ENCODE measurements around the gene ADCY7. TPM values are rescaled to one million over a fixed set of nuclear protein-coding genes. Genes with fewer than 3 reads are reported as not detected.
"Not testable (repeated sequence)": the region's sequence is repeated elsewhere in the genome, so short reads cannot be mapped to it uniquely, and the experiment has no call there.

Gene ADCY7
- total RNA-seq, 1 experiment from 2014 or later: 34.2 TPM

DNA sequence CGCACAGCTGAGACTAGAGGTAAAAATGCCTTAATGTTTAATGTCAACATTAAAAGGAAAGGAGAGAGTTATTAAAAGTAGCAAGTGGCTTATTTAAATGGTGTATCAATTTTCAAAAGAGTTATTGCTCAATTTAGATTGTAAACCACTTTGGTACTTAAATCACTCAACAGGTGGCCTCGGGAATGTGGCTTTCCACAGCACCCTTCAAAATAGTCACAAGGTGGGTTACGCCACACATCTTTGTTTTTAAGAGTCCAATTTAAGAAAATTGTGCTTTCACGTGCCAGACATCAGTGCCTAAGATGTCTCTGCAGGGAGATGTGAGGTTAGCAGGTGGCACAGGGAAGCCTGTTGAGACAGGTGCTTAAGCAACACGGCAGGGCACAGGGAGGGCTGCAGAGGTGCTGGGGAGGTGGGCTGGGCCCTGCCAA, 27.5 kb upstream of the ADCY7 start (continued):
- TF ChIP-seq, protein P1, sequence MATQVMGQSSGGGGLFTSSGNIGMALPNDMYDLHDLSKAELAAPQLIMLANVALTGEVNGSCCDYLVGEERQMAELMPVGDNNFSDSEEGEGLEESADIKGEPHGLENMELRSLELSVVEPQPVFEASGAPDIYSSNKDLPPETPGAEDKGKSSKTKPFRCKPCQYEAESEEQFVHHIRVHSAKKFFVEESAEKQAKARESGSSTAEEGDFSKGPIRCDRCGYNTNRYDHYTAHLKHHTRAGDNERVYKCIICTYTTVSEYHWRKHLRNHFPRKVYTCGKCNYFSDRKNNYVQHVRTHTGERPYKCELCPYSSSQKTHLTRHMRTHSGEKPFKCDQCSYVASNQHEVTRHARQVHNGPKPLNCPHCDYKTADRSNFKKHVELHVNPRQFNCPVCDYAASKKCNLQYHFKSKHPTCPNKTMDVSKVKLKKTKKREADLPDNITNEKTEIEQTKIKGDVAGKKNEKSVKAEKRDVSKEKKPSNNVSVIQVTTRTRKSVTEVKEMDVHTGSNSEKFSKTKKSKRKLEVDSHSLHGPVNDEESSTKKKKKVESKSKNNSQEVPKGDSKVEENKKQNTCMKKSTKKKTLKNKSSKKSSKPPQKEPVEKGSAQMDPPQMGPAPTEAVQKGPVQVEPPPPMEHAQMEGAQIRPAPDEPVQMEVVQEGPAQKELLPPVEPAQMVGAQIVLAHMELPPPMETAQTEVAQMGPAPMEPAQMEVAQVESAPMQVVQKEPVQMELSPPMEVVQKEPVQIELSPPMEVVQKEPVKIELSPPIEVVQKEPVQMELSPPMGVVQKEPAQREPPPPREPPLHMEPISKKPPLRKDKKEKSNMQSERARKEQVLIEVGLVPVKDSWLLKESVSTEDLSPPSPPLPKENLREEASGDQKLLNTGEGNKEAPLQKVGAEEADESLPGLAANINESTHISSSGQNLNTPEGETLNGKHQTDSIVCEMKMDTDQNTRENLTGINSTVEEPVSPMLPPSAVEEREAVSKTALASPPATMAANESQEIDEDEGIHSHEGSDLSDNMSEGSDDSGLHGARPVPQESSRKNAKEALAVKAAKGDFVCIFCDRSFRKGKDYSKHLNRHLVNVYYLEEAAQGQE (IDR thresholded peaks at IDR 0.05; ENCODE audit: low read depth): no peak
- no peak for TF ChIP-seq EGR1 (IDR thresholded peaks at IDR 0.05; ENCODE audit: low read depth)

DNA sequence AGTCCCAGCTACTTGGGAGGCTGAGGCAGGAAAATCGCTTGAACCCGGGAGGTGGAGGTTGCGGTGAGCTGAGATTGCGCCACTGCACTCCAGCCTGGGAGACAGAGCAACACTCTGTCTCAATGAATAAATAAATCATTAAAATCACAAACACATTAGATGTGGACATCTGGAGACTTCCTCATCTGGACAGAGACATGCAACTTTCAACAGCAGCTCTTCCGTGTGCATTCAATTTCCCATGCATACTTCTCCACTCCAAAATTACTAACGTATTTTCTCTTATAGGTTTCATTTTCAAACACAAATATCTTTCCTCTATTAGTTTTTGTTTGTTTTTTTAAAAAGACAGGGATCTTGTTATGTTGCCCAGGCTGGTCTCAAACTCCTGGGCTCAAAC, 23.3 kb upstream of the ADCY7 start:
- BruUV-seq (replicated peaks); ATAC-seq; H2AFZ ChIP-seq (ENCODE audit: low read depth, low read length, poor library complexity, severe bottlenecking); H3K4me3 ChIP-seq (replicated peaks in 1 of 2; ENCODE audit: low read depth in 1 of 2, low read length in 2 of 2); H3K36me3 ChIP-seq (ENCODE audit: control insufficient read depth in 1 of 2, insufficient read depth in 2 of 2, low read length in 2 of 2); H4K20me1 ChIP-seq (ENCODE audit: insufficient read depth); DNase-seq (ENCODE audit: low read depth, low spot score); intact Hi-C loops (cut with micrococcal nuclease); RAD21 ChIA-PET (ENCODE audit: low non-redundant PET in 1 of 2, low total read pairs in 2 of 2, uncharacterized antibody in 2 of 2, unreplicated experiment in 2 of 2); H3K27me3 ChIP-seq (ENCODE audit: insufficient read depth, low read length); H3K9me2 ChIP-seq (ENCODE audit: insufficient read depth); H3K9me3 ChIP-seq (ENCODE audit: control insufficient read depth in 1 of 2, insufficient read depth in 1 of 2, low read depth in 1 of 2, low read length in 2 of 2); H3K27ac ChIP-seq (ENCODE audit: low read depth, low read length); H3K79me2 ChIP-seq (ENCODE audit: insufficient read depth, low read length); H3K9ac ChIP-seq (ENCODE audit: low read length); H3K4me2 ChIP-seq (ENCODE audit: low read length); POLR2A ChIA-PET: not testable (repeated sequence)
- peaks cover 11 to 22% of the 10 kb centered on the region in 2 experiments; a peak in 3 of 4 replicates for H3K4me1 ChIP-seq (ENCODE audit: control insufficient read depth in 1 of 2, insufficient read depth in 2 of 2, low read length in 2 of 2)
- CTCF ChIA-PET: interaction anchor here (1.6 to 2.1 kb wide), 2 partner anchors 11 to 32 kb away, joined by 4 read pairs; no protein-coding TSS in a partner anchor

DNA sequence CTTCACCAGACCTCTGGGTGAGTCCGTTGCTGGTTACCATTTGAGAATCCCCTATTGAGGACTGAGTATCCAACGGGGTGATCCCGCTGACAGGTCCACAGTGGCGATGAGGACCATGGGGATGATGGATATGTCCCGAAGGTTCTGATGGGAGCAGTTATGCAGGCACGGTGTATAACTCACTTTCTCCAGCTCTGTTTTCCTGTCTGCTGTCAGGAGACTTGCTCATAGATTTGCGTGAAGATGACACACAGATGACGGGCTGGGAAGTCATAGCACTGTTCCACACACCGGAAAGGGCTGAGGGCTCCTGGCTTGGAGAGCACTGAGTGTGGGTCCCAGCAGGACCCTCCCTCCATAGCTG, 22.2 kb upstream of the ADCY7 start:
- H3K9ac ChIP-seq (ENCODE audit: low read length): no peak overlapping the region
- no peak overlapping the region for H3K4me2 ChIP-seq (ENCODE audit: low read length)
- no peak overlapping the region for H3K4me3 ChIP-seq (replicated peaks in 1 of 2; ENCODE audit: low read depth in 1 of 2, low read length in 2 of 2)

More for the DNA sequence above, 22.2 kb upstream of the ADCY7 start:
- intact Hi-C loops (cut with micrococcal nuclease): no loop called here
- Histone ChIP-seq H3K79me2 (ENCODE audit: insufficient read depth, low read length) (no peaks in the 10 kb centered on the region), H3K27me3 (ENCODE audit: insufficient read depth, low read length) (no peaks in the 10 kb centered on the region), H3K9me3 (ENCODE audit: control insufficient read depth in 1 of 2, insufficient read depth in 1 of 2, low read depth in 1 of 2, low read length in 2 of 2) (no peaks in the 10 kb centered on the region), H3K9me2 (ENCODE audit: insufficient read depth) (no peaks in the 10 kb centered on the region), H4K20me1 (ENCODE audit: insufficient read depth) (no peaks in the 10 kb centered on the region), H2AFZ (ENCODE audit: low read depth, low read length, poor library complexity, severe bottlenecking) (no peak overlapping the region), H3K36me3 (ENCODE audit: control insufficient read depth in 1 of 2, insufficient read depth in 2 of 2, low read length in 2 of 2) (no peaks in the 10 kb centered on the region), H3K27ac (ENCODE audit: low read depth, low read length) (no peak overlapping the region), H3K4me1 (ENCODE audit: control insufficient read depth in 1 of 2, insufficient read depth in 2 of 2, low read length in 2 of 2) (peaks cover 11 to 22% of the 10 kb centered on the region in 2 experiments; a peak in 3 of 4 replicates)
- ChIA-PET POLR2A (no interaction called here), RAD21 (ENCODE audit: low non-redundant PET in 1 of 2, low total read pairs in 2 of 2, uncharacterized antibody in 2 of 2, unreplicated experiment in 2 of 2) (no interaction called here), CTCF (interaction anchor here (1.6 to 2.1 kb wide), 2 partner anchors 10 to 33 kb away, joined by 4 read pairs; no protein-coding TSS in a partner anchor)
- TF ChIP-seq JUND (IDR thresholded peaks at IDR 0.05) (no peak), RAD21 (IDR thresholded peaks at IDR 0.05; ENCODE audit: low read depth) (no peak), SRF (IDR thresholded peaks at IDR 0.05; ENCODE audit: low read depth) (no peak), CEBPB (IDR thresholded peaks at IDR 0.05; ENCODE audit: low read depth) (no peak), SIN3A (IDR thresholded peaks at IDR 0.05; ENCODE audit: low read depth) (no peak), TCF7L2 (IDR thresholded peaks at IDR 0.05; ENCODE audit: borderline replicate concordance, extremely low read depth, insufficient read depth, insufficient read length) (no peak)
- TF ChIP-seq, protein P1 (IDR thresholded peaks at IDR 0.05; ENCODE audit: low read depth): no peak
- DNase-seq (ENCODE audit: low read depth, low spot score): no peak
- no peak for ATAC-seq
- no TSS peak for BruUV-seq (replicated peaks)
